Stomach (tissue), 4 donors: ENCODE results near the gene THUMPD3.

Source experiments
- POLR2A ChIP-seq, 4 donors: fragments of 450-650 bp; IDR thresholded peaks; one replicate each; pipeline ENCODE4 v1.6.1; 2016; ENCODE audit warnings: antibody characterized with exemption in 4 of 4, control low read depth in 2 of 4, mild to moderate bottlenecking in 1 of 4, moderate library complexity in 1 of 4
- POLR2AphosphoS5 ChIP-seq, 3 donors: sonication (generic); formaldehyde crosslinking; IDR thresholded peaks; one replicate each; pipeline ENCODE4 v1.6.1; 2016; ENCODE audit warnings: antibody characterized with exemption in 3 of 3
- TF ChIP-seq, protein P1 (sequence below), 7 experiments: fragments of 450-650 bp in 4 of 7; fragments of 200-600 bp in 3 of 7; sonication (generic) in 3 of 7; IDR thresholded peaks; one replicate each; pipeline ENCODE4 v1.5.1; 2016 to 2019; ENCODE audit warnings: antibody characterized with exemption in 7 of 7, control low read depth in 2 of 7, mild to moderate bottlenecking in 1 of 7

GRCh38 chr3:9324944-9325343 lies 37.9 kb upstream of the THUMPD3 start:
- TF ChIP-seq, protein P1, sequence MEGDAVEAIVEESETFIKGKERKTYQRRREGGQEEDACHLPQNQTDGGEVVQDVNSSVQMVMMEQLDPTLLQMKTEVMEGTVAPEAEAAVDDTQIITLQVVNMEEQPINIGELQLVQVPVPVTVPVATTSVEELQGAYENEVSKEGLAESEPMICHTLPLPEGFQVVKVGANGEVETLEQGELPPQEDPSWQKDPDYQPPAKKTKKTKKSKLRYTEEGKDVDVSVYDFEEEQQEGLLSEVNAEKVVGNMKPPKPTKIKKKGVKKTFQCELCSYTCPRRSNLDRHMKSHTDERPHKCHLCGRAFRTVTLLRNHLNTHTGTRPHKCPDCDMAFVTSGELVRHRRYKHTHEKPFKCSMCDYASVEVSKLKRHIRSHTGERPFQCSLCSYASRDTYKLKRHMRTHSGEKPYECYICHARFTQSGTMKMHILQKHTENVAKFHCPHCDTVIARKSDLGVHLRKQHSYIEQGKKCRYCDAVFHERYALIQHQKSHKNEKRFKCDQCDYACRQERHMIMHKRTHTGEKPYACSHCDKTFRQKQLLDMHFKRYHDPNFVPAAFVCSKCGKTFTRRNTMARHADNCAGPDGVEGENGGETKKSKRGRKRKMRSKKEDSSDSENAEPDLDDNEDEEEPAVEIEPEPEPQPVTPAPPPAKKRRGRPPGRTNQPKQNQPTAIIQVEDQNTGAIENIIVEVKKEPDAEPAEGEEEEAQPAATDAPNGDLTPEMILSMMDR (IDR thresholded peaks at IDR 0.05) = no peak
- no peak for TF ChIP-seq POLR2A (IDR thresholded peaks at IDR 0.05)
- no peak for TF ChIP-seq POLR2AphosphoS5 (IDR thresholded peaks at IDR 0.05)
